ENCODE data around the gene COL23A1.

The COL23A1 gene

DNA sequence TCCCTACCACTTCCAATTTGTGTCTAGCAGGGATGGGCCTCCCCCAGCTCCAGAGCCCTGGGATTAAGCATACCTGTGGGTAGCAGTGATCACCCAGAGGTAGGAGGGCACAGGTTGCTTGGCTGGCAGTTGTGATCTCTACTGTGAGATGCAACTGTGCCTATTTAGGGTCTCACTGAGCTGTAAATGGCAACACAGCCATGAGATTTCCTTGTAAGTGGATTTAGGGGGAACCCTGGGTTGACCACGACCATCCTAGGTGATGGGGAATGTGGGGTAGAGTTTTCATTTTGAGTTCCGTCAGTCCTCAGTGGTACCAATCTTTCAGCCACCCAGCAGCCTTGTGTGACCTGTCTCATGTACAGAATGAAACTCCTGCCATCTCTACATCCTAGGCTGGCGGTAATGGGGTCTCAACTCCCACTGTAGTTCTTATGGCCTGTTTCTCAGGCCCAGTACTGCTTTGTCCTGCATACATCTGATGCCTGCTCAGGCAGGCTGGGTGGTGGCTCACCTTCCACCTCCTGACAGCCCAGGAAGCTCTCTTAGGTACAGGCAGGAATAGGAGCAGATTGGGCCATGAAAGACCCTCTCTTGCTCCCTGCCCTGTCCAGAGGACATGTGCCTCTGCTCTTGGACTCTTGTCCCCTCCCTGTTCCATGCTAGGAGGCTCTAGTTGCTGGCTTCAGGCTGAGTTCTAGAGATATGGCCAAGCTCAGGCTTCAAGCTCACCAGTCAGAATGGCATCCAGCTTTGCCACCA is 377.8 kb downstream of the COL23A1 start:
- TF ChIP-seq CTCF (IDR thresholded peaks at IDR 0.05; ENCODE audit: low read length, missing control alignments) = no peak
- DNase-seq (ENCODE audit: low read depth) = no peak
- no peak overlapping the region for H3K4me3 ChIP-seq (replicated peaks; ENCODE audit: low read depth, low read length)

DNA sequence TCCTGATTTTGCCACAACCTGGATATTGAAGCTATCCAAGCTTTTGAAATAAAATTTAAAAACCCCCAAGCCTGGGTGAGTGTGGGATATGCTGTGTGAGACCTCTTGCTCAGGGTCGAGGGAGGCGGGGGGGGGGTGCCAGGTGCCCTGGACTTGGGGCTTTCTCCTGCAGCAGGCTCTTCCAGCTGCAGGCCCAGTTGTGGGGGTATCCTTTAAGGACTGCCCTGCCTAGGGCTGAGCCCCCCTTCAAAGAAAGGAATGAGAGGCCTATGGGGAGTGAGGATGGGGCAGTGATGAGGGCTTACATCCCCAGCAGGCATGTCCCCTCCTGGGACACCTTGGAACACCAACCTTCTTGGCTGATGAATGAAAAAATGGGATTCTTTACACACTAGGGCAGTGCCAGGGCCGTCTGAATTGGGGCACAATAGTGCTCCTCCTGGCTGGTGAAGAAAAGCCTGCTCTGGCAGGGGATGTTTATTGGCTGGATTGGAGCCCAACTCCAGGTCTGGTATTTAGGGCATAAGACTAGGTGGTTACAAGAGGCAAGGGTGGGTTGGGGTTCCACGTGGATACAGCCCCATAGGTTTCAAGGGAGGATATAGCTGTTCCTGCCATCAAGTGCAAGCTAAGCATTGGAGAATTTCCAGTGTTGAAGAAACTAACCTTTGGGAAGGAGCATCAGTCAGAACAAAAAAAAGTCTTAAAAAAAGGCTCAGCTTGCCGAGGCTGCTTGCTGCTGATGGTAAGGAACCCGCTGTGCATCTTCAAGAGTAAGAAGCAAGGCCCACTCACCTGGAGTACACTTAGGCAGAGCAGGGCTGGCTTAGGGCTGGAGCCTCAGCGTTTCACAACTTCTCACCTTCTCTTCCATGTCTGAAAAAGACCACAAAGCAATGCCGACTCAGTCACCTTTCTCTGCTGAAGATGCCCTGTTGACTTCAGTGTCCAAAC is 378.8 kb downstream of the COL23A1 start:
- TF ChIP-seq CTCF (IDR thresholded peaks at IDR 0.05; ENCODE audit: low read length, missing control alignments) = no peak
- H3K4me3 ChIP-seq (replicated peaks; ENCODE audit: low read depth, low read length) = no peak overlapping the region
- no peak for DNase-seq (ENCODE audit: low read depth)

- H3K4me3 ChIP-seq (replicated peaks; ENCODE audit: low read depth, low read length) = no peak overlapping the region
- no peak for TF ChIP-seq CTCF (IDR thresholded peaks at IDR 0.05; ENCODE audit: low read length, missing control alignments)
- DNase-seq (ENCODE audit: low read depth) = no peak
Measured at GRCh38 chr5:178210686-178211085, 379.5 kb downstream of the COL23A1 start.

- DNase-seq (ENCODE audit: low read depth) = no peak
- H3K4me3 ChIP-seq (replicated peaks; ENCODE audit: low read depth, low read length) = no peak overlapping the region
- no peak for TF ChIP-seq CTCF (IDR thresholded peaks at IDR 0.05; ENCODE audit: low read length, missing control alignments)
Measured at GRCh38 chr5:178210073-178210535, 380.1 kb downstream of the COL23A1 start.

- TF ChIP-seq CTCF (IDR thresholded peaks at IDR 0.05; ENCODE audit: low read length, missing control alignments) = no peak
- H3K4me3 ChIP-seq (replicated peaks; ENCODE audit: low read depth, low read length) = no peak overlapping the region
- DNase-seq (ENCODE audit: low read depth) = no peak
Measured at GRCh38 chr5:178209334-178210072, 380.7 kb downstream of the COL23A1 start.

- DNase-seq (ENCODE audit: low read depth) = no peak
- TF ChIP-seq CTCF (IDR thresholded peaks at IDR 0.05; ENCODE audit: low read length, missing control alignments) = peak; percentile 25
- H3K4me3 ChIP-seq (replicated peaks; ENCODE audit: low read depth, low read length) = no peak overlapping the region
Measured at GRCh38 chr5:178208540-178209227, 381.5 kb downstream of the COL23A1 start.

All from fibroblast of pulmonary artery (primary cell).